Islet precursor cell (in vitro differentiated cells): ENCODE results near the gene TTLL11.
A peak's percentile ranks its signal among the peaks of the same experiment; 100 is the strongest.
"Not testable (repeated sequence)": the region's sequence is repeated elsewhere in the genome, so short reads cannot be mapped to it uniquely, and the experiment has no call there.

Experiments used
- DNase-seq: peaks from one replicate; pipeline ENCODE4 v3.0.0-alpha.2; 2018

The TTLL11 gene

GRCh38 chr9:121999556-121999955 lies 93.6 kb downstream of the TTLL11 start:
- no peak for DNase-seq

GRCh38 chr9:121998513-121999049 lies 94.5 kb downstream of the TTLL11 start:
- no peak for DNase-seq

DNA sequence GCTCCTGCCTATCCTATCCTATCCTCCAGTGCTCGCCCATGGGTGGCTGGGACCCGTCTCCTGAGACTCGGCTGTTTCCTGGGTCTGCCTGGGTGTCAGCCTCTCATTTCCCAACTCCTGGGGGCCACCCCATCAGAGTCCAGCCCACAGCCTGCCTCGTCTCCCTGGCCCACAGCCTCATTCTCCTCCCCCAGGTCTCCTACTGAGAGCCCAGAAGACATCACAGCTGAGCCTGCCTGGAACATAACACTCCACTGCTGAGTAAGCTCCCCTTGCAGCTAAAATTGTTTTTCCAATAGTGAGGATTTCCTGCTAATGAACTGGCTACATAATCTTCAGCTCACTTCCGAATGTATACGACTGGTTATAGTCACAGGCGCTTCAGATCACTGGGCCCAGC lies 95.3 kb downstream of the TTLL11 start:
- DNase-seq: no peak

DNA sequence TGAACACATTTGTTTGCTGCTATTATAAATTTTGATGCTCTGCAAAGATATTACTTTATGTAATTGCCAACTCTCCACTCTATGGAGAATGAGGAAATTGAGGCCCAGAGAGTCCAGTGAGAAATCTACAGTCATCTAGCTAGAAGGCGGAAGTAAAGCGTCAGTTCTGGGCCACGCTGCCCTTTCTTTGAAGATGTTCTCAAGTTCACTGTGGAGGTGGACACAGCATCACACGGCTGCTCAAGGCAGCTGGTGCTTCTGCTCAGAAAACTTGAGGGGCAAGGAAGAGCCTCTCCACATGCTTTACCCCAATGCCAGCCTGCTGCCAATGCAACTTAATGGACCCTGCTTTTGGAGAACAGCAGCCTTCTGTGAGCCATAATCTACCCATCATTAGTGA lies 96.3 kb downstream of the TTLL11 start:
- DNase-seq: no peak

DNA sequence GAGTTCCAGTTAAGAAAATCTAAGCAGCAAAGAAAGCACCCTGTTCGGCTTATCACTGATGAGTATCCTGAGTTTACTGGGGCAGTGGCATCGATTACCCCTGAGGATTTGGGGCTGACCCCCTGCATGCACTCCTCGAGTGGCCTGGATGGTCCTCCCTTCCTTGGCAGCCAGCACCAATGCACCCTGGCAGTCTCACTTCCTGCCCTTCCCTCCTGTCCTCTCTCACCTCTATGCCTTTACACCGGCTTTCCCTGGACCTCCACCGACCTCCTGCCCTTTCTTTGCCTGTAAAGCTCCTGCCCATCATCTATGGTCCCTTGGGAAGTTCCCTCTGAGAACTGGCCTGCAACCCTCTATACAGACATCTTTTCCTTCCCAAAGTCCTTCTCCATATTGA lies 97.1 kb downstream of the TTLL11 start:
- no peak for DNase-seq

DNA sequence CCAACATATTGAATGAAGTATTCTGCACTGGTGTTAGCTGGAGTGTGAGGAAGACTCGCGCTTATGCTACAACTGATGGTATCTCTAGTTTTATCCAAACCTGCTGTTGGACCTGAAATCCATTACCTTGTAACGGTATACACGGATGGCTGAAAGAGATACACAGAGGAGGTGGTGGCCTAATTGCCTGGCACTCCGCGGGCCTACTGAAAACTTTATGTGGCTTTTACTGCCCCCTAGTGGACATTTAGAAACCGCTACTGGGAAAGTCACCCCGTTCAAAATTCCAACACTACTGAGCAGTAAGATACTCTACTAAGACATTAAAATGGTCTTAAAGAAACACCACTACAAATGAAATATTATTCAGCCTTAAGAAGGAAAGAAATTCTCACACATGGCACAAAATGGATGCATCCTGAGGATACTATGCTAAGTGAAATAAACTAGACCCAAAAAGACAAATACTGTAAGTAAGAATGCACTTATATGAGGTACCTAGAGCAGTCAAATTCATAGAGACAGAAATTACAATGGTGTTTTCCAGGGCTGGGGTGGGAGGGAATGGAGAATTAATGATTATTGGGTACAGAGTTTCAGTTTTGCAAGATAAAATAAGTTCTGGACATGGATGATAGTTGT lies 100.4 kb downstream of the TTLL11 start:
- DNase-seq: peak; percentile 69

- DNase-seq: no peak
Observed at GRCh38 chr9:121991307-121991661, 101.8 kb downstream of the TTLL11 start.

DNA sequence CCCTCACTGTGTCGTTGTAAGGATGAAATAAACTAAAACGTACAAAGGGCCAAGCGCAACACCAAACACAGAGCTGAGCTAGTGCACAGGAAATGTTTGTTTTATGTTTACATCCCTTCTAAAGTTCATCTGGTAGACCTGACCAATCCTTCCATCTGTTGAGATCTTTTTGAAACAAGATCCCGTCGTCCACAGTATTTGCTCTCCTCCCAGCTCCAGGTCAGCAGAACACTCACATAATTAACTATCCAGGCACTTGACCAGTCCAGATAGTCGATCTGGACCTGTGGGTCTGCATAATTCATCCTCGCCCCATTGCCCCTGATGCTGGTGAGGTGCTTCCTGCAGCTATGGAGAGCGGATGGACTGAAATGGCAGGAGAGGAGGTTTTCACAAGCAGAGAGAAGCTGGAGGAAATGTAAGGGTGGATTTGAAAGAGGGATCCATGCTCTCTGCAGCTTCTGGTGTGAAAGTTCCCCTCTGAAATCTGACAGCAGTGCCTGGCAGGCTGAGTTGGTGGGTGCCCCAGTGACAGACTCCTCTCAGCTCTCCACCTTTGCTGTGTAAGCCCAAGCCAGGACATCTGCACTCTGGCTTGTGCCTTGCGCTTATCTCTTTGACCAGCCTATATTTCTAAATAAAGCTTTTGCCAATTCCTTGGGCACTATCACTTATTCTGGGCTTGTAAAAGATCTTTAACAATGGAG lies 102.4 kb downstream of the TTLL11 start:
- DNase-seq: no peak

DNA sequence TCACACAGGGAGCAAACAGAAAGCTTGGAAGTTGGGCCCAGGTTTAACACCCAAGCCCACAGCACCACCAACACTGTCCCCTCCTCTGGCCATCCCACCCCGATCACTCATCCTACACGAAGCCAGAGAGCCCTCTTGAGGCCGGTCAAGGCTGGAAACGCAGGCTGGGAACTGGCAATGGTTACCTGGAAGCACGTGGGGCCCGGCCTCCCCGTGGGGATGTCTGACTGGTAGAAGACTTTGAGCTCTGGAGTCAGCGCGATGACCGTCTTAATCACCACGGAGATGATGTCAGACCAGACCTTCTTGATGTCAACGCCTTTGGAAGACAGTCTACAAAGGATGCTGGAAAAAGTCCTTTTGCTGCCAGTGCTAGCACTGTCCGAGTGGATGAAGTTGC lies 104.1 kb downstream of the TTLL11 start:
- DNase-seq: peak; percentile 83

DNA sequence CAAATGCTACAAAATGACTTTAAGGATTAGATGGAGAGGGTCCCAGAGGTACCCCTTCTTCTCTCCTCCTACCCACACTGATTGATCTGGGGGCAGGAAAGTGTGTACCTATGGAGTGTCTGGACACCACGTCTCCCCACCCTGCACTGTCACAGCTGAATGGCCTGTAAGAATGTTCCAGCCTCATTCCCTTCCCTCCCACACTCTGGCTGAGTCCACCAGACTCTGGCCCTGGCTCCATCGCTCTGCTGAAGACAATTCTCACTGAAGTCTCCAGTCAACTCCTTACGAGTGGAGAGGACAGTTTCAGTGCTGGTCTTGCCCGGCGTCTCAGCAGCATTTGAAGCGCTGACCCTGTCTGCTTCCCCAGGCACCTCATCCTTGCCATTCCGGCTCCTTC lies 105.8 kb downstream of the TTLL11 start:
- DNase-seq: no peak

- DNase-seq: no peak
Observed at GRCh38 chr9:121985792-121986494, 107.2 kb downstream of the TTLL11 start.

DNA sequence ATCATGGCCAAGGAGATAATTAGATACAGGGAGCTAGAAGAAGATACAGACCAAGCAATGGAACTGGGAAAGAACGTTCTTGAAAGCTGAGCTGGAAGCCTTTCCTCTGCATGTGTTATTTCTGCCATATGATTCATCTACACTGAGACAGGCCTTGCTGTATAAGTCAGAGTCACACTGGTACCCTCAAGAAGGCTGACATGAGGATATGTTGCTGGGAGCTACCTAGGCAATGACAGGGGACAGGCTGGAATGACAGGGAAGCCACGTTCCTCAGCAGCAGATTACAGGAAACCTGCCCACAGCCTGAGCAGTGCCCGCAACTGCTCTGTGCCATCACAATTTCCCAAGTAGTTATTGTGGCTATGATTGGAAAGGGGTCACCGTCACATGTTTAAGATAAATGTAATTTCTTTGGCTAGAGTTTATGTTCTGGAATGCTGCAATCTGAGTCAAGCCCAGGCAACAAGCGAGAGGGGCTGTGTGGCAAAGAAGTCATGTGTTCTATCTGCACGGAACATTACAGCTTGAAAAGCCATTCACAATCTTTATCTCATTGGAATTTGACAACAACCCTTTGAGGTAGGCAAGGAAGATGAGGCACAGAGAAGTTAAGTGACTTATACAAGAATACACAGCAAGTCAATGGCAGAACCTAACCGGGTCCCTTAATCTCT lies 108.2 kb downstream of the TTLL11 start:
- DNase-seq: no peak

DNA sequence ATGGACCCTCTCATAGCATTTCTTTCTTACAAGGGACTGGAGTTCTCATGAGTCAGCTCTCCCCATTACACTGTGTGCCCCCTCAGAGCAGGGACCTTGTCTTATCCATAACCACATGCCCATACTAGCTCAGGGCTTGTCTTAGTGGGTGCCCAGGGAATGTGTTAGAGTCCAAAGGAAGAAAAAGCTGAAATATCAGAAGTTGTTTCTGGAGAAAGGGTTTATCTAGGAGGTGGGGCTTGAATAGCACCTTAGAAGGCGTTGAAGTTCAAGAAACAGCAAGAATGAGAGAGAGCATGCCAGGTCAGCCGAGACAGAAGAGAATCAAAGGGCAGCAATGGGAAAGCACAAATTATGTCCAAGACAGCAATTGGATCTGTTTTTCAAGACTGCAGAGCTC lies 109.4 kb downstream of the TTLL11 start:
- DNase-seq: no peak

DNA sequence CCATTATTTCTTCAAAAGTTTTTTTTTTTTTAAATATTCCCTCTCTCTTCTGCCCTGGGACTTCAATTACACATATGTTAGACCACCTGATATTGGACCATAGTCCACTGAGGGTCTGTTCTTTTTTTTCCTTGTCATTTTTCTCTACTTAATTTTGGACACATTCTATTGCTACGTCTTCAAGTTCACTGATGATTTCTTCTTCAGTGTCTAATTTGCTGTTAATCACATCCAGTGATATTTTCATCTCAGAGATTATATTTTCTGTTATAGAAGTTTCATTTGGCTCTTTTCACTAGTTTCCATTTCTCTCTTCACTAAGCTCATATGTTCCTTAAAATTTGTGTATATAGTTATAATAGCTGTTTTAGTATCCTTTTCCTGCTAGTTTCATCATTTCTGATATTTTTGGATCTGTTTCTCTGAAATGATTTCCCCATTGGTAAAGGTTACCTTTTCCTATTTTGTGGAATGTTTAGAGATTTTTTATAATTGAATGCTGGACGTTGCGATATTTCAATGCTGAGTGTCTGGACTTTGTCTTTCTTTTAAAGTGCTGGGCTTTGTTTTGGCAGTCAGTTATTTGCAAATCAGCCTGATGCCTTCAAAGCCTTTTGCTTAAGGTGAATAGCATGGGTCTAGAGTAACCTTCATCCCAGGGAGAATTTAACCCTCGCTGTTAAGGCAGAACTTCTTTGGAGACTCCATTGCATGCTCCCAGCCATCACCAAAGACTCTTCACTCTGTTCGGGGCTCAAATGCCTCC lies 111.8 kb downstream of the TTLL11 start:
- DNase-seq: no peak

DNA sequence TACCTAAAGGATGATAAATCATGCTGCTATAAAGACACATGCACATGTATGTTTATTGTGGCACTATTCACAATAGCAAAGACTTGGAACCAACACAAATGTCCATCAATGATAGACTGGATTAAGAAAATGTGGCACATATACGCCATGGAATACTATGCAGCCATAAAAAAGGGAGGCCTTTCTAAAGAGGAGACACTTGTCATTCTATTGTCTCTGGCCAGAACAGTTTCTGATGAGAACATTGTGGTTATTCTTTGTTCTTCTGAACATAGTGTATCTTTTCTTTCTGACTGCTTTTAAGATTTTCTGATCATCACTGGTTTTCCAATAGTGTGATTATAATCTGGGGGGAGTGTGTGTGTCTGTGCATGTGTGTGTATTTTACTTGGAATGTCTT lies 112.4 kb downstream of the TTLL11 start:
- DNase-seq: not testable (repeated sequence)

- DNase-seq: no peak
Observed at GRCh38 chr9:121979736-121980135, 113.4 kb downstream of the TTLL11 start.

DNA sequence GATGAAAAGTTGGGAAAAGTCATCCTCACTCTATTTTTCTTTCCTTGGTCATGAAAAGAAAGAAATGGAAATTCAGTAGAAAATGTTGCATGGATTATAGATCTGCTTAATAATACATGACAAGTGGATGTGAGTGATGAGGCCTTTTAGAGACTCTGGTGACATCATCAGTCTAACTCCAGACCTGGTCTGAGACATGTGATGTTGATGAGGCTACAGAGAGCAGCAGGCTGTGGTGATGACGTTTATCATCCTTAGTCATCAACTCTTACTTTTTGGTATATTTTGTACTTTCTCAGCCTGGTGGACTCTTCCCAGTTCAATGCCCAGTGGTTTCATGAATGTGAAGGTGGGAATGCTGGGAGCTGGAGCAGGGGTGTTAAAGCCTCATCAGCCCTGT lies 116.4 kb downstream of the TTLL11 start:
- no peak for DNase-seq

GRCh38 chr9:121975801-121976277 lies 117.3 kb downstream of the TTLL11 start:
- DNase-seq: no peak

DNA sequence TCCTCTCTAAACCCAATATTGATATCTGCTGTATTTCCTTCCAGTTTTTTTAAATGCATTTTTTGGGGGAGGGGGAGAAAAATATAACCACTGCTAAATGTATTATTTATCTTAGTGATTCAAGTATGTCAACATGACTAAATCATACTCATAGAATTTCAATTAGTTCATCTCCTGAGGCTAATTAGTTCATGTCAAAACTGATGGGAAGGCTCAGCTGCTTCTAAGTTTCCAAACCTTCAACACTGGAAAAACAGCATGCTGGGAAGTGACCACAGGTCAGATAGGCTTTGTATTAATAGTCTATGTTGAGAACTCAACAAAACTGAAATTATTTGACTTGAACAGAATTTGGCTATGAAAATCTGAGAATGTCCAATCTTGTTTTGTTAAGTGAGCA lies 118.7 kb downstream of the TTLL11 start:
- DNase-seq: no peak

DNA sequence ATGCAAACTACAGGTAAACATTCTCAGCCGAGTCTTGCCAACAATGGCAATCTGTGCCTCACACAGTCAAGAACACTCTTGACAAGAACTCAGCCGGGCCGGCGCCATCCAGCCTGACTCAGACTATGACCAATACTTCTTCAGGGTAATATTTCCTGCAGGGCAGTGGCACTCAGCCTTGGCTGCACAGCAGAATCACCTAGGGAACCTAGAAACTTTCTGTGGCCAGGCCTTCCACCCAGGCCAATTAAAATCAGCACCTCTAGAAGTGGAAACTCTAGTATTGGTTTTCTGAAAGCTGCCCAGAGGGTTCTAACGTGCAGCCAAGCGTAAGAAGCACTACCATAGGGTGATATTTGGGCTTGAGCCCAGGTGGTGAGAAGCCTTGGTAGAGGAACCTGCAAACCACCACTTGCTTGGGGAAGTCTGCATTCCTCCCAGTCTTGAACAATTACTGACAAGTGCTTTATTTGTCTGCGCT lies 120.6 kb downstream of the TTLL11 start:
- peak; percentile 80 for DNase-seq

DNA sequence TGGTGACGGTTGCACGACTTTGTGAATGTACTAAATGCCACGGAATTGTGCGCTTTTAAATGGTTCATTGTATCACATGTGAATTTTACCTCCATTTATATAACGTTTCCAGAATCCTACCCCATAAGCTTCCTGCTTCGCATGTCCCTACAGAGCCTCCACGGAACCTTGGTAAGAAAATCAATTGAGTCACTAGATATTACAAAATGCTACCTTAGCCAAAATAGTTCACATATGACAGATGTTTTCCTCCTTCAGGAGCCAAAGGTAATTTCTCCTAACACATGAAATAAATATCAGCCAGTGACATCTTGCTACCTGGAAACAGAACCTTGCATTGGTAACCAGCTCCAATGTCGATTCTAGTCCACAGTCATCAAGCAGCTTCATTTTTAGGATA lies 125.1 kb downstream of the TTLL11 start:
- no peak for DNase-seq

- DNase-seq: no peak
Observed at GRCh38 chr9:121966706-121967105, 126.4 kb downstream of the TTLL11 start.
